IPS-11a (cell line): ENCODE data around the gene PGAP2.
"Not testable (repeated sequence)": the region's sequence is repeated elsewhere in the genome, so short reads cannot be mapped to it uniquely, and the experiment has no call there.

Experiments
- H3K4me3 ChIP-seq: one replicate; pipeline ENCODE4 v1.5.1; 2013; ENCODE audit warnings: low read depth, low read length, control low read depth

Gene PGAP2

DNA sequence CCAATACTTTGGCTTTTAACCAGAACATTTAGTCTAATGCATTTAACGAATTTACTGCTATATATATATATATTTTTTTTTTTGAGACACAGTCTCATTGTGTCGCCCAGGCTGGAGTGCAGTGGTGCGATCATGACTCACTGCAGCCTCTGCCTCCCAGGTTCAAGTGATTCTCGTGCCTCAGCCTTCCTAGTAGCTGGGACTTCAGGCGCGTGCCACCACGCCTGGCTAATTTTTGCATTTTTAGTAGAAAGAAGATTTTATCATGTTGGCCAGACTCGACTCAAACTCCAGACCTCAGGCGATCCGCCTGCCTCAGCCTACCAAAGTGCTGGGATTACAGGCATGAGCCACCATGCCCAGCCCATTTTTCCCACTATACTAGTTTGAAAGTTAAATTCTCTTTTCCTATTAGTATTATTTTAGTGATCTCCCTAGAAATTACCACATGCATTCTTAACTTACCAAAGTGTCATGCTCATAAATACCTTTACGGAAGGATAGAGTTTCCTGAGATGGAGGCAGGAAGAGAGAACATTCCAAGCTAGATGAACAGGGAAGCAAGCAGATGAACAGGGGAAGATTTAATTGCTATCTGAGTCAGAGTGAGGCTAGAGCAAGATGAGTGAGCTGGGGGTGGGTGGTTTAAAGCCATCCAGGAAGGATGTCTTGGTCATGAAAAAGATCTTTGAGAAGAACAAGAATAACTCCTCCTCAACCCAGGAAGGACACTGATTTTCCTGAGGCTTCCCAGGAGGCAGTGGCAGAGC lies 4.4 kb upstream of the PGAP2 start:
- no peak overlapping the region for H3K4me3 ChIP-seq

DNA sequence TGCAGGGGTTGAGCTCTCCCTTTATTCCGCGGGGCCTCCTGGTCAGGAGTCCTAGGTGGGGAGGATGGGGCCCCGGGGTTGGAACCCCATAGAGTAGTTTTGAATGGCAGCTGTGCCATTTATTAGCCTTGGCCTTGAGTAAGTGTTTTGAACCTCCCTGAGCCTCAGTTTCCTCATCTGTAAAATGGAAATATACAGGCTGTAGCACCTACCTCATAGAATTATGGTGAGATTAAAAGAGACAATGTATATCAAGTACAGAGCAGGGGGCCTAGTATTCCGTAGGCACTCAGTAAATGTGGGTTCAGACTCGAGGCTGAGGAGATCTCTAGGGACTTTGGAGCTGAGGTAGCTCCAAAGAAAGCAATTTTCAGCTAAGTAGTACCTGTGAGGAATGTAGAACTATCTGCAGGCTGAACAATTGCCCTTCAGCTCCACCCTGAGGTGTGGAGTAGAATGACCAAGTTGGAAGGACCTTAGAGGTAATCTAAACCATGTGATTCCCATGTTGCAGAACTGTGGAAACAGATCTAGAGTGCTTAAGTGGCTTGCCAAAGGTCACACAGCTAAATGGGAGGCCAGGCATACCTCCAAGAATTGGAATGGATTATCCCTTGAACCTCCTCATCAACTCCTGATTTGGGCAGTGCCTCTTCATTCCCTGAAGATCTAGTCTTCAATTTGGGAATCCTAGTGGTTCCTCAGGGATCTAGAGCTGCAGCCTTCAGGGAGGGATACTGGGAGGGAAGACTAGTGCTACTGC lies 682 bp downstream of the PGAP2 start:
- peak overlapping the region; percentile 56 for H3K4me3 ChIP-seq

DNA sequence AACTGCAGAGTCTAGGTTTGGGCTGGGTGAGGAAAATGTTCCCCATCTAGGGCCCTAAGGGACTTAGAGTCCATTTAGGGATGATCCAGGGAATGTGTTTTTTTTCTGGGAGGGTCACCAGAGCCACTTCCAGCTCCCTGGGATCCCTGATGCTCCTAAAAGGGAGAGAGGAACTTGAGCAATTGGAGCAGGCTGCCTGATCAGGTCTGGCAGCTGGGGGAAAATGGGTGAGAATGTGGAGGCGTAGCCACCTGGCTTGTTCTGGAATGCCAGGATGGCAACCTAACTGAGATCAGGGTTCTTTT lies 1.2 kb downstream of the PGAP2 start:
- H3K4me3 ChIP-seq, result no peak overlapping the region

DNA sequence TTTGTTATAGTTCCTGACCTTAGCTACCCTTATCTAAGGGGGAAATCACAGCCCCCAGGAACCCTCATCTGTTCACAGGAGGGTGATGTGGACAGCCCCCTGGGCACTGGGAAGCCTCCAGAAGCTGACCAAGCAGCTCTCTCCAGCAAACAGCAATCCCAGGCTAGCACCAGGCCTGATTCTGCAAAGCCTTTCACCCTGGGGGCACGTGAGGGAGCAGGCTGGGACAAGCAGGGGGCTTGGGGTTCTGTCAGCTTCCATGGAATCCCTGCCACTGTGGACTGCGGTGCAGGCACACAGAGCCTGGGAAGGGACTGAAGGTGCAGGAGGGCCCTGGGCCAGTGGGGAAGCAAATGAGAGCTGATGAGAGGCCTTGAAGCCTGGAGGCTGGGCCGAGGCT lies 2.1 kb downstream of the PGAP2 start:
- H3K4me3 ChIP-seq, result no peak overlapping the region

DNA sequence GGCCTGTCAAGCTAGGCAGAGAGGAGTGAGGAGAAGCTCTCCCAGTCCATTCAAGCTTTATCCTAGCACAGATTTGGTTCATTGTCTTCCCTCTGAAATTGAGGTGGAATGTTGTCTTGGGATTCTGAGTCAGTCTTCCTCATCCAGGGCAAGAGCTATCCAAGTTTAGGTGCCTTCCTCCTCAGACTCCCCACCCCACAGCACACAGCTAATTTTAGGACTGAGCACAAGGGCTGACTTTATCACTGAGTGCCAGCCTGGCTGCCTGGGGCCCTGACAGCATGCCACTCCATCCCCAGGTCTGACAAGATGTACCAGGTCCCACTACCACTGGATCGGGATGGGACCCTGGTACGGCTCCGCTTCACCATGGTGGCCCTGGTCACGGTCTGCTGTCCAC lies 2.6 kb downstream of the PGAP2 start:
- H3K4me3 ChIP-seq, result no peak overlapping the region

DNA sequence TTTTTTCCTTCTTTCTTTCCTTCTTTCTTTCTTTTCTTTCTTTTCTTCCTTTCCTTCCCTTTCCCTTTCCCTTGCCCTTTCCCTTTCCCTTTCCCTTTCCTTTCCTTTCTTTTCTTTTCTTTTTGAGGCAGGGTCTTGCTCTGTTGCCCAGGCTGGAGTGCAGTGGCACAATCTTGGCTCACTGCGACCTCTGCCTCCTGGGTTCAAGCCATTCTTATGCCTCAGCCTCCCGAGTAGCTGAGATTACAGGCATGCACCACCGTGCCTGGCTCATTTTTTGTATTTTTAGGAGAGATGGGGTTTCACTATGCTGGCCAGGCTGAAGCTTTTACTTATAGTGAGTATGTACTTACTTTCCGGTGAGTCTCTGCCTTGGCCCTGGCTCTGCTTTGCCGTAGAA lies 6.5 kb downstream of the PGAP2 start:
- not testable (repeated sequence) for H3K4me3 ChIP-seq

DNA sequence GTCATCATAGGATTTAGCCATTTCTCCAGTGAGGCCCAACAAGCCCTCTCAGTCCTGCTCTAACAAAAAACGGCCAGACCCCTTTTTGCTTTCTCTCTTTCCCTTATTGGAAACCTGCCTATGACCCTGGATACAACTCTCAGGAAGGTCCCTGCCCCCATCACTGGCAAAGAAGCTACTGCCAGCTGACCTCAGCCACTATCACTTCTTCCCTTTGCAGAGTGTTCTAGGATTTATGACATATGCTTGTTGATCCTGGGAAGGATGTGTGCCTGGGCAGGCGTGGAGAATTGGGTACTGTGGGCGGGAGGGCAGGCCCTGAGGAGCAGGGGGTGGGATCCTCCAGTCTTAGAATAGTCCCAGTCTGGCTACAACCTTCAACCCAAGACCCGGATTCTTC lies 7.5 kb downstream of the PGAP2 start:
- H3K4me3 ChIP-seq, result no peak overlapping the region

DNA sequence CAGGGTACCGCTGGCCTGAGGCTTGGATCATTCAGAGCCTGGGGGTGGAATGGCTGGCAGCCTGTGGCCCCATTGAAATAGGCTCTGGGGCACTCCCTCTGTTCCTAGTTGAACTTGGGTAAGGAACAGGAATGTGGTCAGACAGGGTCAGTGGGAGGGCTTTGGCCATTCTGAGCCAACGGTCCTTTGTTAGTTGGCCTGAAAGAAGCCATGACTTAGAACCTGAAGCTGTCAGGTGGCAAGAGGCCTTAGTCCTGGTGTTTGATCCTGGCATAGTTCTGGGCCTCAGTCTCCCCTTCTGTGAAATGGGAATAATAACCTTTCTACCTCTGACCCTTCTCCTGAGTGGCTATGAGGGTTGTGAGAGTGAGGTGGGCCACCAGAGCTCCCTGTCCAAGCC lies 8.3 kb downstream of the PGAP2 start:
- no peak overlapping the region for H3K4me3 ChIP-seq

DNA sequence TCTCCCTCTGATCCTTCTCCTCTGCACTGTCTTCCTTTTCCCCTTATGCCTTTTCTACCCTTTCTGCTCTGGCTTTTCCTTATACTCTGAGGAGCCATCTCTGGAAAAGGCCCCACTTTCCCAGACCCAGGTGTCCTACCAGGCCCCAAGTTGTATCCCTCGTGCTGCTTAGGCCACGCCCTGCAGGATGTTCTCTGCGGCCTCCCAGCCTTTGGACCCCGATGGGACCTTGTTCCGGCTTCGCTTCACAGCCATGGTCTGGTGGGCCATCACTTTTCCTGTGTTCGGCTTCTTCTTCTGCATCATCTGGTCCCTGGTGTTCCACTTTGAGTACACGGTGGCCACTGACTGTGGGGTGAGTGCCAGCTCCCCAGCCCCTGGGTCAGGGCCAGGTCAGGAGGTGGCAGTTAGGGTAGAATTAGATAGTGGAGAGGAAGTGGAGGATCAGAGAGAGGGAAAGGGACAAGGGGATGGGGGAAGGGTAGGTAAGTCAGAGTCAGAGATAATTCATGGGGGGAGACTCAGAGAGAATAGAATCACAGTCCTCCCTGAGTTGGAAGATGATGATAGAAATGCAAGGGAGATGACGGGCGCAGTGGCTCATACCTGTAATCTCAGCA lies 8.9 kb downstream of the PGAP2 start:
- H3K4me3 ChIP-seq, result no peak overlapping the region

DNA sequence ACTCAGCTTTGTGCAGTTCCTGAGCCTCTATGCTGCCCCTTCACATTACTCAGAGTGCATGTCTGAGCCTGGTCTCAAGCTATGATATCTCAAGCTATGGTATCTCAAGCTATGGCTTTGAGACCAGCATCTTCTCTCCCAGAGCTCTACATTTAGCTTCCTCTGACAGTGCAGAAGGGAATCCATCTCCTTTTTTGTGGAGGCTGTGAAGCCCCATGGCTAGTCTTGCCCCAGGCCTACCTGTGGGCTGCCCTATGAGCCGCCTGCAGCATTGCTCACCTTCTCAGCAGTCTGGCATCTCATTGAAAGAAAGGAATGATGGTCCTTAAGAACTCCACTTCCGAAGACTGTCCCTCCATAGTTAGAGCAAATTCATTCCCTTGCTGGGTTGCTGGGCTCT lies 12.6 kb downstream of the PGAP2 start:
- H3K4me3 ChIP-seq, result no peak overlapping the region

DNA sequence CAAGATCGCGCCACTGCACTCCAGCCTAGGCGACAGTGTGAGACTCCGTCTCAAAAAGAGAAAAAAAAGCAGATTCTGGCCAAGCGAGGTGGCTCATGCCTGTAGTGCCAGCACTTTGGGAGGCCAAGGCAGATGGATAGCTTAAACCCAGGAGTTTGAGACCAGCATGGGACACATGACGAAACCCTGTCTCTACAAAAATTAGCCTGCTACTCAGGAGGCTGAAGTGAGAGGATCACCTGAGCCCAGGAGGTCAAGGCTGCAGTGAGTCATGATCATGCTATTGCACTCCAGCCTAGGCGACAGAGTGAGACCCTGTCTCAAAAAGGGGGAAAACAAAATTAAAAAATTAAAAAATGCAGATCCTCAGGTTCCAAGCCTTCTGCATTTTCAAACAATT lies 14.0 kb downstream of the PGAP2 start:
- no peak overlapping the region for H3K4me3 ChIP-seq

DNA sequence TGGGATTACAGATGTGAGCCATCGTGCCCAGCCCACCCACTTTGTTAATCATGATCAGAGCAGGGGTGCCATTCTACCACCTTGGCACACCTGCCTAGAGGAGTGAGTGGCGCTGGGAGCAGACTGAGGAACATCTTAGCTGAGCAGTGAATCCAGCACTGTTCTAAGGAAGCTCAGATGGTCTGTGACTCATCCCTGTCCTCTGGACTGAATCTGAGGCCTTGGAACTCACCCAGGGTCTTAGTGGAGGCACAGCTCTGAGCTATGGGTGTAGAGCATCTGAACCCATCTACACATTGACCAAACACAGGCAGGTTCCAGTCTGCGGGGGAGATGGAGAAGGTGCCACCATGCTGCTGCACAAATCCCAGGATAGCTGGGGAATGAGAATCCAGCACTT lies 14.9 kb downstream of the PGAP2 start:
- no peak overlapping the region for H3K4me3 ChIP-seq

DNA sequence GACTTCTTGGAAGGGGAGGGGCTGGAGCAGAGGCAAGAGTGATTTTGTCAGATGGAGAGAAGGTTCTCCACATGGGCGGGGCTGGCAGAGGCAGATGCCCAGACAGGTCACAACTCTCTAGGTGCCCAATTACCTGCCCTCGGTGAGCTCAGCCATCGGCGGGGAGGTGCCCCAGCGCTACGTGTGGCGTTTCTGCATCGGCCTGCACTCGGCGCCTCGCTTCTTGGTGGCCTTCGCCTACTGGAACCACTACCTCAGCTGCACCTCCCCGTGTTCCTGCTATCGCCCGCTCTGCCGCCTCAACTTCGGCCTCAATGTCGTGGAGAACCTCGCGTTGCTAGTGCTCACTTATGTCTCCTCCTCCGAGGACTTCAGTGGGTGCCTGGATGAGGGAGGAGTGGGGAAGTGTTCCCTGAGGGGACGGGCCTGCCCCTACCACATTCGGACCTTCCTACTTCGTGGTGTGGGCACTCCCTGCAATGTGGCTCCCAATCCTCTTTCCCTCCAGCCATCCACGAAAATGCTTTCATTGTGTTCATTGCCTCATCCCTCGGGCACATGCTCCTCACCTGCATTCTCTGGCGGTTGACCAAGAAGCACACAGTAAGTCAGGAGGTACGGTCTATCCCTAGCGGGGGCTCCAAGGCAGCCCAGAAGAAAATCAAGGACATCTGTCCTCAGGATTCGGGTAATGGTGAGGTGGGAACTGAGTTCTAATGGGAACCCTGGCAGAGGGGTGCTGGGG lies 15.6 kb downstream of the PGAP2 start:
- H3K4me3 ChIP-seq, result no peak overlapping the region

DNA sequence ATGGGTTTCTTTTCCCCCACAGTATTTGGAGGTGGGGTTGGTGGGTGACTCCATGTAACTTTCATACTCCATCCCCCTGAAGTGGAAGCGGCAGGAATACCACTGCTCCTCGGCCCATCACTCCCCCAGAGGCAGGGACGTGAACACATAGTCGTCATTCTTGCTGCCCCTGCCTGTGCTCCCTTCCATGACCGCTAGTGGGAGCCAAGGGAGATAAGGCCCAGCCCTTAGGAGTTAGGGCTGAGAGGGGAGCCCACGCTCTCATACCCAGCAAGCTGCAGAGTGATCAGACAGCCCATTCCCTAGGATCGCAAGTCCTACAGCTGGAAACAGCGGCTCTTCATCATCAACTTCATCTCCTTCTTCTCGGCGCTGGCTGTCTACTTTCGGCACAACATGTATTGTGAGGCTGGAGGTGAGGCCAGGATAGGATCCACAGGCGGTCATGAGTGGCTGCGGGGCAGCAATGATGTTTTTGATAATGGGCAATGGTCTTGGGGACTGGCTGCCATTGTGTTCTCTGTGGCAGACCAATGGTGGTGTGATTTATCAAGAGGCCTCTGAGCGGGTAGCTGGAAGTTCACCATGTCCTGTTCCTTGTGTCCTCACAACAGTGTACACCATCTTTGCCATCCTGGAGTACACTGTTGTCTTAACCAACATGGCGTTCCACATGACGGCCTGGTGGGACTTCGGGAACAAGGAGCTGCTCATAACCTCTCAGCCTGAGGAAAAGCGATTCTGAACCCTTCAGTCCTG lies 16.5 kb downstream of the PGAP2 start:
- H3K4me3 ChIP-seq, result no peak overlapping the region

DNA sequence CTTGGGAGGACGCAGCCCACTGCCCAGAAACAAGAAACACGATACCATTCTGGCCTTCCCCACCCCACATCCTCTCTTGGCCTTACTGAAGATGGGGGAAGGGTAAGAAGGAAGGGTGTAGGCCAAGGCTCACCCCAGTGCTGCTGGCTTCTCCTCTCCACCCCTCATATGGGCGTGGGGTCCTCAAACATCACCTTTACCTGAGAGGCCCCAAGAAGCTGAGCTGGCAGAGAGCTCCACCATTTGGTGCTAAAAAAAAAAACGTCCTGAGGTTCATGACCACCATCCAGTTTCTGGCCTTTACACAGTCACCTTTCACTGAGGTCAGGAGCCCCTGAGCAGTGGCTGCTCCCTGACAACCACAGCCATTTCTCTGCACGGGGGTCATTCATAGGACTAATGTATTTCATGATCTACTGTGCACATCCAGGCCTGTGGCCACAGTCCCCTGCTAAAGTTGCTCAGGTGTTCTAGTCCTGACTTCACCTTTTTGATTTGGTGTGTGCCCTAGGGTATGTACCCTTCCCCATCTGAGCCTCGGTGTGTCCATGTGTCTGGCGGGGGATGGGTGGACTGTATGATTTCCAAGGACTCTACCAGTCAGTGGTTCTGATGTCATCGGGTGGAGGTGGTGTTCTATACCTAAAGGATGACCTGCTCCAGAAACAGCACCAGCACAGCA lies 17.3 kb downstream of the PGAP2 start:
- no peak overlapping the region for H3K4me3 ChIP-seq

DNA sequence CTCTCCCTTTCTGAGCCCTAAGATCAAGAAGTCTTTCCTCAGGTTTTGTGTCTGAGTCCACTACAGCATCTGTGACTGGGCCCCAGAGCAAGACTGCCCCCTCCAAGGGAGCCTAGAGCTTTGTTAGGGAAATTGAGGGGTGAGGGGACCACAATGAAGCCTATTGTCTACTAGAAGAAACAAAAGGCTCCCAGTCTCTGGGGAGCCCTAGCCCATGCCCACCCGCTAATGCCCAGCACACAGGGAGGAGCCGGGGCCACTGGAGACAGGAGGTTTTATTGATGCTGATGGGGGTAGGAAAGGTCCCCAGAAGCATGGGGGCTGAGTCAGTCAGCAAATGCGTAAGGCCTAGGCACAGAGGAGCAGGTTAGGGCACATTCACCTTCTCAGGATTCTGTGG lies 18.4 kb downstream of the PGAP2 start:
- H3K4me3 ChIP-seq, result no peak overlapping the region

DNA sequence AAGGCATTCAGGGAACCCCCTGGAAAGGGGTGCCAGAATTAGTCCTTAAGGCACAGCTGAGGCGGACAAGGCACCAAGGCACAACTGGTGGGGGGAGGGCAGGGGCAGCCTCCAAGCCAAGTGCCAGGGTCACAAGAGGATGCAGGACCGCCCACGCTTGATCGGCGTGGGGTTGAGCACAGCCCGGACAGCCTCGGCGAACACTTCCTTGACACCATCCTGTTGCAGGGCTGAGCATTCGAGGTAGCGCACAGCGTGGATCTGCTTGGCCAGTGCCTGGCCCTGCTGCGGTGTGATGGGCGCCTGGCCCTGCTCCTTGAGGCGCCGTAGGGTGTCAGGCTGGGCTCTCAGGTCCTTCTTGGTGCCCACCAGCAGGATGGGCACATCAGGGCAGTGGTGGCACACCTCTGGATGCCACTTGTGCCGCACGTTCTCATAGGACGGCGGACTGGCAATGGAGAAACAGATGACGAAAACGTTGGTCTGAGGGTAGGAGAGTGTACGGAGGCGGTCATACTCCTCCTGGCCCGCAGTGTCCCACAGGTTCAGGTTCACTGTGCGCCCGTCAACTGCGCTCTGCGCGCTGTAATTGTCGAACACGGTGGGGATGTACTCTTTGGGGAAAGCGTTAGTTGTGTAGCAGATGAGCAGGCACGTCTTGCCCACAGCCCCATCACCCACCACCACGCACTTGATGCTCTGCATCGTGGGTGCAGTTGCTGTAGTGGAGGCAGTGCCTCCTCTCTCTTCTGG lies 19.2 kb downstream of the PGAP2 start:
- H3K4me3 ChIP-seq, result no peak overlapping the region

DNA sequence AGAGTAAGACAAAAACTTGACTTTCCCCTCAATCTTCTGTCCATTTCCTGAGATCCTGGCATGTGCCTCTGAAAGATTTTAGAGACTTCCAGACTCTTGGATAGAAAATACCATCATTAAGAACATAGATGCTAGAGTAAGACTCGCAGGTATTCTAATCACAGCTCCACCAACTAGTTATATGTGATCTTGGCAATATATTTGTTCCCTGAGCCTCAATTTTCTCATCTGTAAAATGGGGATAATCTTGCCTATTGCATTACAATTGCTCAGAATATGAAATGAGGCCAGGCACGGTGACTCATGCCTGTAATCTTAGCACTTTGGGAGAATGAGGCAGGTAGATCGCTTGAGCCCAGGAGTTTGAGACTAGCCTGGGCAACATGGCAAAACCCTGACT lies 21.7 kb downstream of the PGAP2 start:
- no peak overlapping the region for H3K4me3 ChIP-seq

DNA sequence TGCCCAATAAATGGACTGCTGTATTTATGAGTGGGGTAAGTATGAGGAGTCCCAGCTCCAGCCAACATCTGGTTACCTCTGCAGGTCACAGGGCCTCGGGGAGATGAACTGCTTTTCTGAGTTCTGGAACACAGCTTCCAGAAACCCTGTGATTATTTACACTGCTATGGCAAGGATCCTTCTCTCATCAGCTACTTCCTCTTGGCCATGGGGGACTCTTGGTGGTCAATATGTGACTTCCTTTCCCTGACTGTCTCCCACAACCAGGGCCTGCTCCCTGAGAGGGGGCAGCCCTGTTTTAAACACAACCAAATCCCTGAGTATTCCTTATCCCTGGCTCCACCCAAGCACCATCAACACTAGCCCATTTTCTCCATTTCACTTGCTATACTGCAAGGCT lies 22.4 kb downstream of the PGAP2 start:
- H3K4me3 ChIP-seq, result no peak overlapping the region
